H9 (cell line): ENCODE results near the gene SAMM50. TPM values are rescaled to one million over a fixed set of nuclear protein-coding genes. Genes with fewer than 3 reads are reported as not detected.

Source experiments
- DNase-seq: peaks from one replicate; pipeline ENCODE4 v3.0.0-alpha.2; 2017
- H2AFZ ChIP-seq: one replicate; pipeline ENCODE4 v1.6.1; 2013; ENCODE audit warnings: mild to moderate bottlenecking, low read length, control low read depth, moderate library complexity
- H2AK5ac ChIP-seq: 2 replicates; pipeline ENCODE4 v1.6.1; 2013; ENCODE audit warnings: low read length, control low read depth, mixed read lengths; ENCODE audit not compliant: insufficient read length
- H2BK120ac ChIP-seq: one replicate; pipeline ENCODE4 v1.6.1; 2013; ENCODE audit warnings: low read depth, mild to moderate bottlenecking, low read length, control low read depth, inconsistent platforms; ENCODE audit not compliant: poor library complexity, severe bottlenecking
- H2BK12ac ChIP-seq: 2 replicates; pipeline ENCODE4 v1.6.1; 2013; ENCODE audit warnings: low read length, control low read depth, mixed read lengths, low read depth; ENCODE audit not compliant: insufficient read length
- H2BK15ac ChIP-seq: 2 replicates; pipeline ENCODE4 v1.6.1; 2013; ENCODE audit warnings: low read depth, low read length, control low read depth
- H2BK20ac ChIP-seq: one replicate; pipeline ENCODE4 v1.6.1; 2013; ENCODE audit warnings: low read depth, mild to moderate bottlenecking, low read length, control low read depth, inconsistent platforms; ENCODE audit not compliant: poor library complexity, severe bottlenecking
- H2BK5ac ChIP-seq: 2 replicates; pipeline ENCODE4 v1.6.1; 2013; ENCODE audit warnings: low read length, control low read depth, mixed read lengths; ENCODE audit not compliant: insufficient read length
- H3K14ac ChIP-seq: 2 replicates; pipeline ENCODE4 v1.6.1; 2013; ENCODE audit warnings: low read length, control low read depth; ENCODE audit not compliant: insufficient read depth
- H3K18ac ChIP-seq: 2 replicates; pipeline ENCODE4 v1.6.1; 2013; ENCODE audit warnings: low read depth, mild to moderate bottlenecking, mixed read lengths, low read length, control low read depth; ENCODE audit not compliant: insufficient read length
- H3K23ac ChIP-seq: 2 replicates; pipeline ENCODE4 v1.6.1; 2013; ENCODE audit warnings: low read length, control low read depth, mixed read lengths, low read depth; ENCODE audit not compliant: insufficient read length
- H3K23me2 ChIP-seq: 2 replicates; pipeline ENCODE4 v1.6.1; 2013; ENCODE audit warnings: low read depth, mild to moderate bottlenecking, mixed read lengths, low read length, control low read depth; ENCODE audit not compliant: insufficient read length, poor library complexity, severe bottlenecking
- H3K27ac ChIP-seq: 2 replicates; pipeline ENCODE4 v1.5.1; 2013; ENCODE audit warnings: low read length, control low read depth, mixed read lengths, low read depth; ENCODE audit not compliant: insufficient read length
- H3K27me3 ChIP-seq: 2 replicates; pipeline ENCODE4 v1.6.1; 2013; ENCODE audit warnings: low read length, control low read depth, inconsistent platforms; ENCODE audit not compliant: insufficient read depth
- H3K4ac ChIP-seq: 2 replicates; pipeline ENCODE4 v1.6.1; 2013; ENCODE audit warnings: low read depth, mild to moderate bottlenecking, control low read depth, inconsistent platforms, low read length, moderate library complexity
- H3K4me1 ChIP-seq: 2 replicates; pipeline ENCODE4 v1.6.1; 2013; ENCODE audit warnings: low read length, control low read depth, inconsistent platforms; ENCODE audit not compliant: insufficient read depth
- H3K4me2 ChIP-seq: 2 replicates; pipeline ENCODE4 v1.6.1; 2013; ENCODE audit warnings: low read length, control low read depth, mixed read lengths; ENCODE audit not compliant: insufficient read length, insufficient read depth
- H3K56ac ChIP-seq: 2 replicates; pipeline ENCODE4 v1.6.1; 2013; ENCODE audit warnings: low read depth, mild to moderate bottlenecking, mixed read lengths, low read length, control low read depth; ENCODE audit not compliant: insufficient read length
- H3K79me1 ChIP-seq: 2 replicates; pipeline ENCODE4 v1.6.1; 2013; ENCODE audit warnings: low read depth, mild to moderate bottlenecking, moderate library complexity, low read length, control low read depth, inconsistent platforms; ENCODE audit not compliant: insufficient read depth, poor library complexity, severe bottlenecking
- H3K79me2 ChIP-seq: 2 replicates; pipeline ENCODE4 v1.6.1; 2013; ENCODE audit warnings: low read length, control low read depth, inconsistent platforms; ENCODE audit not compliant: insufficient read depth
- H3K9ac ChIP-seq: 2 replicates; pipeline ENCODE4 v1.6.1; 2013; ENCODE audit warnings: low read length, control low read depth, mixed read lengths; ENCODE audit not compliant: insufficient read length; ENCODE audit errors: extremely low read depth
- H3K9me3 ChIP-seq: one replicate; pipeline ENCODE4 v1.6.1; 2013; ENCODE audit warnings: low read depth, low read length, inconsistent platforms; ENCODE audit not compliant: control insufficient read depth
- H3T11ph ChIP-seq: one replicate; pipeline ENCODE4 v1.6.1; 2013; ENCODE audit warnings: mild to moderate bottlenecking, low read length, control low read depth, inconsistent platforms
- H4K20me1 ChIP-seq: one replicate; pipeline ENCODE4 v1.6.1; 2013; ENCODE audit not compliant: control insufficient read depth, insufficient read length, insufficient read depth
- H4K5ac ChIP-seq: 2 replicates; pipeline ENCODE4 v1.6.1; 2013; ENCODE audit warnings: low read depth, mild to moderate bottlenecking, mixed read lengths, low read length, control low read depth; ENCODE audit not compliant: insufficient read length
- H4K8ac ChIP-seq: replicated peaks from 2 replicates; pipeline ENCODE4 v1.6.1; 2013; ENCODE audit warnings: low read length, control low read depth, mixed read lengths, low read depth; ENCODE audit not compliant: insufficient read length
- H4K91ac ChIP-seq: 2 replicates; pipeline ENCODE4 v1.6.1; 2013; ENCODE audit warnings: low read depth, mild to moderate bottlenecking, moderate library complexity, mixed read lengths, low read length, control low read depth; ENCODE audit not compliant: insufficient read length
- H3K27ac Mint-ChIP-seq, 3 experiments: 2 replicates in 2 of 3; 3 replicates in 1 of 3; pipeline ENCODE4 v1.8.0; 2020 to 2021; ENCODE audit warnings: mixed read lengths in 3 of 3, mild to moderate bottlenecking in 1 of 3, moderate library complexity in 1 of 3
- H3K27me3 Mint-ChIP-seq: 2 replicates; pipeline ENCODE4 v1.8.0; 2021; ENCODE audit warnings: low read depth, mild to moderate bottlenecking, moderate library complexity, mixed read lengths
- H3K36me3 Mint-ChIP-seq, 3 experiments: 2 replicates in 2 of 3; 3 replicates in 1 of 3; pipeline ENCODE4 v1.8.0; 2020 to 2021; ENCODE audit warnings: low read depth in 3 of 3, mixed read lengths in 3 of 3; ENCODE audit not compliant: insufficient read depth in 1 of 3
- H3K4me1 Mint-ChIP-seq, 2 experiments: 2 replicates each; pipeline ENCODE4 v1.8.0; 2020; ENCODE audit warnings: mixed read lengths in 2 of 2
- H3K4me3 Mint-ChIP-seq, 2 experiments: 2 replicates in 1 of 2; 3 replicates in 1 of 2; pipeline ENCODE4 v1.8.0; 2020 to 2021; ENCODE audit warnings: mild to moderate bottlenecking in 2 of 2, mixed read lengths in 2 of 2, moderate library complexity in 1 of 2
- H3K9me3 Mint-ChIP-seq, 2 experiments: 2 replicates in 1 of 2; 3 replicates in 1 of 2; pipeline ENCODE4 v1.8.0; 2020; ENCODE audit warnings: mild to moderate bottlenecking in 2 of 2, mixed read lengths in 2 of 2, moderate library complexity in 1 of 2
- WGBS: extraction: QIAGEN DNeasy Blood & Tissue Kit; methylation state at CpG from one replicate; pipeline ENCODE4 v1.1.7; 2013; ENCODE audit warnings: missing lambda C conversion rate, low lambda C conversion rate, mixed read lengths; ENCODE audit not compliant: insufficient read length; ENCODE audit errors: extremely low coverage; 5-methylcytosine and 5-hydroxymethylcytosine counted together
- total RNA-seq: library from RNA; stranded (reverse); gene quantifications from 2 replicates; pipeline ENCODE4 v1.2.1, GENCODE V29; 2021
- TF ChIP-seq, protein P1 (sequence below): fragments of 200-600 bp; sonication (generic); conservative IDR thresholded peaks from 3 replicates; pipeline ENCODE4 v1.8.0; 2021; ENCODE audit warnings: antibody characterized with exemption, mild to moderate bottlenecking

Gene SAMM50
- total RNA-seq, 1 experiment from 2014 or later, result 57.2 TPM

GRCh38 chr22:43994006-43994405, 38.8 kb downstream of the SAMM50 start:
- Mint-ChIP-seq H3K27ac (no peak overlapping the region; a peak in 1 of 7 replicates), H3K9me3 (no peaks in the 10 kb centered on the region), H3K27me3 (no peaks in the 10 kb centered on the region), H3K4me3 (no peak overlapping the region), H3K4me1 (peaks cover 4 to 8% of the 10 kb centered on the region in 2 experiments; a peak in 3 of 4 replicates), H3K36me3 (peaks cover 20 to 83% (median 80%) of the 10 kb centered on the region in 3 experiments; a peak in 6 of 7 replicates)
- Histone ChIP-seq H2BK120ac (no peak overlapping the region), H3T11ph (no peak overlapping the region), H2AK5ac (no peak overlapping the region), H3K14ac (no peak overlapping the region), H3K79me1 (no peaks in the 10 kb centered on the region), H3K9ac (no peak overlapping the region), H2BK5ac (no peak overlapping the region), H4K20me1 (peaks cover 4% of the 10 kb centered on the region), H4K91ac (no peak overlapping the region), H2BK20ac (no peak overlapping the region), H3K4me2 (no peak overlapping the region), H3K27me3 (no peaks in the 10 kb centered on the region), H2AFZ (no peak overlapping the region), H4K5ac (no peak overlapping the region), H2BK12ac (no peak overlapping the region), H3K56ac (no peak overlapping the region), H3K27ac (no peak overlapping the region), H3K23ac (no peak overlapping the region), H3K79me2 (no peaks in the 10 kb centered on the region), H3K18ac (no peak overlapping the region), H3K9me3 (no peaks in the 10 kb centered on the region), H3K23me2 (no peaks in the 10 kb centered on the region), H4K8ac (no peak overlapping the region), H3K4ac (no peak overlapping the region), H2BK15ac (no peak overlapping the region), H3K4me1 (no peaks in the 10 kb centered on the region)
- no peak for DNase-seq
- TF ChIP-seq, protein P1, sequence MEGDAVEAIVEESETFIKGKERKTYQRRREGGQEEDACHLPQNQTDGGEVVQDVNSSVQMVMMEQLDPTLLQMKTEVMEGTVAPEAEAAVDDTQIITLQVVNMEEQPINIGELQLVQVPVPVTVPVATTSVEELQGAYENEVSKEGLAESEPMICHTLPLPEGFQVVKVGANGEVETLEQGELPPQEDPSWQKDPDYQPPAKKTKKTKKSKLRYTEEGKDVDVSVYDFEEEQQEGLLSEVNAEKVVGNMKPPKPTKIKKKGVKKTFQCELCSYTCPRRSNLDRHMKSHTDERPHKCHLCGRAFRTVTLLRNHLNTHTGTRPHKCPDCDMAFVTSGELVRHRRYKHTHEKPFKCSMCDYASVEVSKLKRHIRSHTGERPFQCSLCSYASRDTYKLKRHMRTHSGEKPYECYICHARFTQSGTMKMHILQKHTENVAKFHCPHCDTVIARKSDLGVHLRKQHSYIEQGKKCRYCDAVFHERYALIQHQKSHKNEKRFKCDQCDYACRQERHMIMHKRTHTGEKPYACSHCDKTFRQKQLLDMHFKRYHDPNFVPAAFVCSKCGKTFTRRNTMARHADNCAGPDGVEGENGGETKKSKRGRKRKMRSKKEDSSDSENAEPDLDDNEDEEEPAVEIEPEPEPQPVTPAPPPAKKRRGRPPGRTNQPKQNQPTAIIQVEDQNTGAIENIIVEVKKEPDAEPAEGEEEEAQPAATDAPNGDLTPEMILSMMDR, result no peak
- WGBS, result no CpG with 5 or more reads among the region's 11 CpGs
